Hindlimb muscle (tissue), 1 donor: ENCODE results near the gene SLC26A1. TPM values are rescaled to one million over a fixed set of nuclear protein-coding genes. Genes with fewer than 3 reads are reported as not detected.
A peak's percentile ranks its signal among the peaks of the same experiment; 100 is the strongest.

Experiments used
- DNase-seq: peaks from one replicate; pipeline ENCODE4 v3.0.0-alpha.2; 2013
- polyA plus RNA-seq: library from polyadenylated mRNA; unstranded; fragments of 120-200 nt; gene quantifications from one replicate; pipeline ENCODE4 v1.2.1, GENCODE V29; 2013; ENCODE audit not compliant: insufficient read length

The SLC26A1 gene
- 6.0 TPM for polyA plus RNA-seq

- DNase-seq: no peak
Observed at GRCh38 chr4:993111-994029, at the start of gene SLC26A1. TSS of gene SLC26A1 (minus strand) at chr4:993404. CDS start at chr4:991703, 1,701 bp downstream.

- DNase-seq: no peak
Observed at GRCh38 chr4:1042352-1043055, 49.3 kb upstream of the SLC26A1 start.

- DNase-seq: no peak
Observed at GRCh38 chr4:1041936-1042330, 48.7 kb upstream of the SLC26A1 start.

GRCh38 chr4:1041147-1041935 lies 48.1 kb upstream of the SLC26A1 start:
- peak; percentile 71 for DNase-seq

- DNase-seq: no peak
Observed at GRCh38 chr4:1040344-1041146, 47.3 kb upstream of the SLC26A1 start.

- peak; percentile 80 for DNase-seq
Observed at GRCh38 chr4:1039493-1040343, 46.5 kb upstream of the SLC26A1 start.

GRCh38 chr4:1038948-1039492 lies 45.8 kb upstream of the SLC26A1 start:
- DNase-seq: no peak

- no peak for DNase-seq
Observed at GRCh38 chr4:1036976-1037810, 44.0 kb upstream of the SLC26A1 start.

- no peak for DNase-seq
Observed at GRCh38 chr4:1036095-1036494, 42.9 kb upstream of the SLC26A1 start.

GRCh38 chr4:1035510-1035909 lies 42.3 kb upstream of the SLC26A1 start:
- DNase-seq: no peak

GRCh38 chr4:1033840-1034551 lies 40.8 kb upstream of the SLC26A1 start:
- DNase-seq: peak; percentile 76

GRCh38 chr4:1032861-1033260 lies 39.7 kb upstream of the SLC26A1 start:
- no peak for DNase-seq

GRCh38 chr4:1031956-1032795 lies 39.0 kb upstream of the SLC26A1 start:
- DNase-seq: no peak

- no peak for DNase-seq
Observed at GRCh38 chr4:1031346-1031745, 38.1 kb upstream of the SLC26A1 start.

- no peak for DNase-seq
Observed at GRCh38 chr4:1030559-1030958, 37.4 kb upstream of the SLC26A1 start.

- DNase-seq: no peak
Observed at GRCh38 chr4:1030031-1030430, 36.8 kb upstream of the SLC26A1 start.

- no peak for DNase-seq
Observed at GRCh38 chr4:1029529-1029928, 36.3 kb upstream of the SLC26A1 start.

- DNase-seq: no peak
Observed at GRCh38 chr4:1028574-1029220, 35.5 kb upstream of the SLC26A1 start.
